ENCODE measurements around the gene RBCK1. TPM values are rescaled to one million over a fixed set of nuclear protein-coding genes. Genes with fewer than 3 reads are reported as not detected.

Gene RBCK1
- total and polyA plus RNA-seq, 10 of the 15 experiments (the other 5 are each of a cell fraction or from before 2014, with no cell fraction given): 14.1 to 99.7 (median 76.0) TPM

GRCh38 chr20:363319-364078 lies 44.6 kb upstream of the RBCK1 start:
- no peak overlapping the region for H3K4me3 ChIP-seq
- H3K9ac ChIP-seq (ENCODE audit: control insufficient read depth, insufficient read depth, low read length): no peak overlapping the region
- H3K27ac ChIP-seq (ENCODE audit: control insufficient read depth, insufficient read depth): no peak overlapping the region
- in situ Hi-C loops (cut with MboI) (no loop called here), intact Hi-C loops (cut with micrococcal nuclease; ENCODE audit: unreplicated experiment) (no loop called here)
- SMC1A ChIA-PET (ENCODE audit: uncharacterized antibody, unreplicated experiment): no interaction called here
- H4K20me1 ChIP-seq (ENCODE audit: control insufficient read depth, insufficient read depth): no peaks in the 10 kb centered on the region
- H3K36me3 ChIP-seq (ENCODE audit: control insufficient read depth in 2 of 2, insufficient read depth in 2 of 2, low read length in 1 of 2): no peaks in the 10 kb centered on the region
- H3K79me2 ChIP-seq (ENCODE audit: control insufficient read depth, insufficient read depth, low read length): no peaks in the 10 kb centered on the region
- CTCF ChIA-PET: interaction anchor here (1.3 to 2.3 kb wide), 2 partner anchors 9 to 68 kb away, joined by 3 to 8 read pairs; no protein-coding TSS in a partner anchor
- no peaks in the 10 kb centered on the region for H3K27me3 ChIP-seq (replicated peaks in 1 of 2; ENCODE audit: control insufficient read depth in 2 of 2, insufficient read depth in 2 of 2, low read length in 1 of 2)
- DNase-seq (ENCODE audit: low read depth, low spot score) (no peak), ATAC-seq (no peak), FAIRE-seq (no peak)
- WGBS (ENCODE audit: insufficient coverage, insufficient replicate concordance, low lambda C conversion rate, missing lambda C conversion rate): 90% methylated on average over 13 of the region's 13 CpGs
- no peak overlapping the region for H2AFZ ChIP-seq (ENCODE audit: control insufficient read depth, low read depth, low read length)
- H3K9me3 ChIP-seq (replicated peaks; ENCODE audit: control insufficient read depth, insufficient read depth, low read length): no peaks in the 10 kb centered on the region
- POLR2A ChIA-PET: interaction anchor here (1.0 kb wide), 1 partner anchor 9 kb away, joined by 3 read pairs; no protein-coding TSS in a partner anchor
- H3K4me1 ChIP-seq (ENCODE audit: control insufficient read depth, insufficient read depth, low read length): peaks cover 21% of the 10 kb centered on the region
- TF ChIP-seq POU2F2 (IDR thresholded peaks at IDR 0.05; ENCODE audit: borderline replicate concordance, low read depth, low read length): no peak
- H3K4me2 ChIP-seq (ENCODE audit: control insufficient read depth, insufficient read depth): no peak overlapping the region
- RAD21 ChIA-PET (ENCODE audit: unreplicated experiment): interaction anchor here (0.8 kb wide), 1 partner anchor 10 kb away, joined by 5 read pairs; no protein-coding TSS in a partner anchor
- no TSS peak for BruUV-seq (replicated peaks)

GRCh38 chr20:364905-365794 lies 42.9 kb upstream of the RBCK1 start:
- Histone ChIP-seq H2AFZ (ENCODE audit: control insufficient read depth, low read depth, low read length) (peak overlapping the region; percentile 10; the same call in 1 of the 2 replicates), H3K79me2 (ENCODE audit: control insufficient read depth, insufficient read depth, low read length) (no peaks in the 10 kb centered on the region), H3K9ac (ENCODE audit: control insufficient read depth, insufficient read depth, low read length) (no peak overlapping the region), H3K4me2 (ENCODE audit: control insufficient read depth, insufficient read depth) (no peak overlapping the region), H3K27ac (ENCODE audit: control insufficient read depth, insufficient read depth) (no peak overlapping the region; the same call in 1 of the 2 replicates), H3K36me3 (ENCODE audit: control insufficient read depth in 2 of 2, insufficient read depth in 2 of 2, low read length in 1 of 2) (no peaks in the 10 kb centered on the region), H4K20me1 (ENCODE audit: control insufficient read depth, insufficient read depth) (no peaks in the 10 kb centered on the region), H3K4me3 (no peak overlapping the region), H3K4me1 (ENCODE audit: control insufficient read depth, insufficient read depth, low read length) (peaks cover 21% of the 10 kb centered on the region), H3K9me3 (replicated peaks; ENCODE audit: control insufficient read depth, insufficient read depth, low read length) (no peaks in the 10 kb centered on the region), H3K27me3 (replicated peaks in 1 of 2; ENCODE audit: control insufficient read depth in 2 of 2, insufficient read depth in 2 of 2, low read length in 1 of 2) (no peaks in the 10 kb centered on the region)
- no peak for ATAC-seq
- no TSS peak for BruUV-seq (replicated peaks)
- in situ Hi-C loops (cut with MboI) (no loop called here), intact Hi-C loops (cut with micrococcal nuclease; ENCODE audit: unreplicated experiment) (no loop called here)
- TF ChIP-seq BACH1 (IDR thresholded peaks at IDR 0.05; ENCODE audit: borderline replicate concordance) (peak; percentile 55; the same call in 1 of the 2 replicates), NR2C2 (IDR thresholded peaks at IDR 0.05; ENCODE audit: borderline replicate concordance, control insufficient read depth, insufficient read length, low read depth) (no peak)
- DNase-seq (ENCODE audit: low read depth, low spot score): no peak
- RAD21 ChIA-PET (ENCODE audit: unreplicated experiment): no interaction called here
- no peak for FAIRE-seq
- CTCF ChIA-PET: interaction anchor here (1.4 to 1.7 kb wide), 2 partner anchors 10 to 114 kb away, joined by 4 to 7 read pairs; no protein-coding TSS in a partner anchor
- SMC1A ChIA-PET (ENCODE audit: uncharacterized antibody, unreplicated experiment): interaction anchor here (0.6 kb wide), 1 partner anchor 202 kb away, joined by 3 read pairs; no protein-coding TSS in a partner anchor
- 54% methylated on average over 9 of the region's 9 CpGs for WGBS (ENCODE audit: insufficient coverage, insufficient replicate concordance, low lambda C conversion rate, missing lambda C conversion rate)
- POLR2A ChIA-PET: interaction anchor here (0.6 kb wide), 1 partner anchor 15 kb away, joined by 8 read pairs; no protein-coding TSS in a partner anchor

Data from GM12878 (cell line).